ENCODE measurements around the gene CBLN3.
A peak's percentile ranks its signal among the peaks of the same experiment; 100 is the strongest.
"Not testable (repeated sequence)": the region's sequence is repeated elsewhere in the genome, so short reads cannot be mapped to it uniquely, and the experiment has no call there.

CBLN3 gene

DNA sequence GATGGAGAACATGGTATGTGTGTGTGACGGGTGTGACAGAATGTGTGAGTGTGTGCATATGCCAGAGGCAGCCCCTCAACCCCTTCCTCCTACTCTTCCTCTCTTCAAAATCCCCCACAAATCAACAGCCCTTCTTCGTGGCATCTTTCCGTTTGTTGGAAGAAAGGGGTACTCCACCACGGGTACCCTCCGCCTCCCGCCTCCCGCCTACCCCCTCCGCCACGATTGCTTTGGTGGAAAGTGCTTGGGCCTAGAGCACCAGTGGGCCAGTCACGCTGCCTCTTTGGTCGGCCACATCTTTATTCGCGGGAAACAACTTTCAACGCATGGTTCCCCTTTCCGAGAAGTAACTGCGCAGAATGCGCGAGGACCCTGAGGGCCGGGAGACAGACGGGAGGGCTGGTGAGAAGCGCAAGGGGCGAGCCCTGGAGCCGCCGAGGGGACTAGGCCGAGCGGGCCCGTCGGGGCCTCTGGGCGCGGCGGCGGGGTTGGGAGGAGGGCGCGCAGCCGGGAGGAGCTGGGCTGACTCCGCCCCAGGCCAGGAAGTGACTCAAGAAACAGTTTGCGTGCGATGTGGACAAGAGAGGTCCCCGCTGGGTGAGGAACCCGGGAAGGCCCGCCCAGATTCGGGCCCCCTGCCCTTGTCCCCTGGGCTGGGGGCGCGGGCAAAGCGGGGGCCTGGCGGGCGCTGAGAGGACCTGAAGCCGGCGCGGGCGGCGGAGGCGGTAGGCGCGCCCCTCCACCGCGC is at the start of gene CBLN3, which contains the start of gene KHNYN:
TSS of gene CBLN3 (minus strand) at position 274 of the 748 bp plus-strand sequence. CDS start 614 bp downstream, outside the sequence.
TSS of gene KHNYN (plus strand) at position 560 of the 748 bp plus-strand sequence. CDS start 777 bp downstream, outside the sequence.
- DNase-seq (ENCODE audit: low spot score), result peak; percentile 91

DNA sequence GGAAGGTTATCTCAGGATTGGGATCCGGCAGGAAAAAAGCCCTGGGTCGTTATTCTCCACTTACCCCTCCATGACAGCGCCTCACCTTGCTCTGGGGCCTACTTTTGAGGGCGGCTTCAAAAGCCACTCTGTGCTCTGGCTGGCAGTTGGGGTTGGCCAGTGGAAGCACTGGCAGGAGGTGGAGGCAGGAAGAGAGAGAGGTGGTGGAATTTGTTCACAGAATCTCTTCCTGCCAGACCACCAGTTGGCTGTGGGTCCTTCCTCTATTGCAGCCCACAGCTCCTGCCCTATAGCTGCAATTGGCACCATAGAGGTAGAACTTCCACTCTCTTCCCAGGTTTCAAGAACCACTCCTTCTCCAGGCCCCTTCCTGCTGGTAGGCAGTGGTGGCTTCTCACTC is 45.8 kb upstream of the CBLN3 start:
- DNase-seq (ENCODE audit: low spot score), result no peak

DNA sequence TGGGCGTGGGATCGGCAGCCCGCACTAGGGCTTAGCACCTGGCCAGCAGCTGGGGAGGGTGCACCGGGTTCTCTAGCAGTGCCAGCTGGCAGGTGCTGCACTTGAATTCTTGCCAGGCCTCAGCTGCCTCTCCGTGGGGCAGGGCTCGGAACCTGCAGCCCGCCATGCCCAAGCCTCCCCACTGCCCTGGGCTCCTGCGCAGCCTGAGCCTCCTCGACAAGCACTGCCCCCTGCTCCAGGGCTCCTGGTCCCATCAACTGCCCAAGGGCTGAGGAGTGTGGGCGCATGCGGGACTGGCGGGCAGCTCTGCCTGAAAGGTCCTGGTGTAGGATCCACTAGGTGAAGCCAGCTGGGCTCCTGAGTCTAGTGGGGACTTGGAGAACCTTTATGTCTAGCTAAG is 43.7 kb upstream of the CBLN3 start:
- DNase-seq (ENCODE audit: low spot score), result no peak

DNA sequence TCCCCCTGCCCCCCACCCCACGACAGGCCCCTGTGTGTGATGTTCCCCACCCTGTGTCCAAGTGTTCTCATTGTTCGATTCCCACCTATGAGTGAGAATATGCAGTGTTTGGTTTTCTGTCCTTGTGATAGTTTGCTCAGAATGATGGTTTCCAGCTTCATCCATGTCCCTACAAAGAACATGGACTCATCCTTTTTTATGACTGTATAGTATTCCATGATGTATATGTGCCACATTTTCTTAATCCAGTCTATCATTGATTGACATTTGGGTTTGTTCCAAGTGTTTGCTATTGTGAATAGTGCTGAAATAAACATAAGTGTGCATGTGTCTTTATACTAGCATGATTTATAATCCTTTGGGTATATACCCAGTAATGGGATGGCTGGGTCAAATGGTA is 41.0 kb upstream of the CBLN3 start:
- DNase-seq (ENCODE audit: low spot score), result not testable (repeated sequence)

DNA sequence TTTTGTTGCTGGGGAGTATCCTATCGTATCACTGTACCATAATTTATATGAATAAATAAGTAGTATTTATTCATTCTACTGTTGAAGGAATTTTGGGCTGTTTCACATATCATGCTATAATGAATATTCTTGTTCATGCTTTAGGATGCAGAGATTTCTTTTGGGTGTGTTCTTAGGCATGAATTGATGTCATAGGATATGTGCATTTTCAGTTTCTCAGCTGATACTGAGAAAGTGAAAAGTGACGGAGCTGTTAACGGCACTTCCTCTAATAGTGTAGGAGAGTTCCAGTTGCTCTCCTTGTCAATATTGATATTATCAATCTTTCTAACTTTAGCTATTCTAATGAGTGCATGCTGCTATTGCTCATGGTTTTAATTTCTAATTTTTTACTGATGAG is 36.3 kb upstream of the CBLN3 start:
- DNase-seq (ENCODE audit: low spot score), result no peak

DNA sequence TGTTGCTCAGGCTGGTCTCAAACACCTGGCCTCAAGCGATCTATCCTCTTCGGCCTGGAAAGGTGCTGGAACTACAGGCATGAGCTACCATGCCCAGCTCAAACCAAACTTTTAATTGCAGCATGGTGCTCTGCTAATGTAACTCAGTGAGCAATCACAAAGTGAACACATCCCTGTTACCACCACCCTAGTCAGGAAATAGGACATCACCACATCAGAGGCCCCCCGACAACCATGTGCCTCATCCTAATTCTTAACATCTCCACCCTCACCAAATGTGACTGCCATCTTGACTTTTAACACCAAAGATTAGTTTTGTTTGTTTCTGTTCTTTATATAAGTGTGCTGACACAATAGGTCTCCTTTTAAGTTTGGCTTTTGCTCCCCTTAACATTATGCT is 35.9 kb upstream of the CBLN3 start:
- DNase-seq (ENCODE audit: low spot score), result no peak

DNA sequence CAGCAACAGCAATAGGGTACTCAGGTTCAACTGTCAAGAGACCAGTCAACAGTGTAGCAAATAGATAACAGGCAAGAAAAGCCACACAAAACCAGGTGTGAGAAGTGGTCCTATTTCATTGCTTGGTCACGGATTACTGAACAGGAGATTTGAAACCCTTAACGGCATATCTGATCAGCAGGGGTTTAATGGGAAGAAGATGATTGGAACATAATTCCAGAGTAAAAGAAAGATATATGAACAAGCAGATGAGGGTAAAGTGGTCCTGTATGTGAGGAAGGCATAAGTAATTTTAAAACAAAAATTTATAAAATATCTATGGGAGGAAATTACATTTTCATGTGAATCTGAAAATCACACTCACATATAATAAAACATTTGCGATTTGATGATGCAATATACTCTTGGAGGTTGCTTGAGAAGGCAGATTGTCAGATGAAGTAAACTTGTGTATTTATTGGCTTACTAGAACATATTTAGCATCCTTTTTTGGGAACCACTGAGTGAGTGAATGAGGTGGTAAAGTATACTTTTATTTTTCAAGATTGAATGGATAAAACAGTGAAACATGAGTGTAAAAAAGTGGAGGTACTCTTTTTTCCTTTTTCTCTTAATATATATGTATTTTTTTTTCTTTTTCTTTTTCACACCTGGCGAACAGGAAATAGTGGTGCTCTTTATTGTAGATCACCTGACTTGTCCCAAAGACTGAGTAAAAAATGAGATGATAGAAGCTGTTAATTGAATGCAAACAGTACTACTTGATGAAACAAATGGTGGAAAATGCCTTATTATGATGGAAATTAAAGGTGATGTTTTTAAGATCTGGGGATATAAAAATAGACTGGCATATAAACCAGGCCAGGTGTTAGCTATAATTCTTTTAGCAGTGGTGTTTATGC is 34.7 kb upstream of the CBLN3 start:
- DNase-seq (ENCODE audit: low spot score), result no peak

DNA sequence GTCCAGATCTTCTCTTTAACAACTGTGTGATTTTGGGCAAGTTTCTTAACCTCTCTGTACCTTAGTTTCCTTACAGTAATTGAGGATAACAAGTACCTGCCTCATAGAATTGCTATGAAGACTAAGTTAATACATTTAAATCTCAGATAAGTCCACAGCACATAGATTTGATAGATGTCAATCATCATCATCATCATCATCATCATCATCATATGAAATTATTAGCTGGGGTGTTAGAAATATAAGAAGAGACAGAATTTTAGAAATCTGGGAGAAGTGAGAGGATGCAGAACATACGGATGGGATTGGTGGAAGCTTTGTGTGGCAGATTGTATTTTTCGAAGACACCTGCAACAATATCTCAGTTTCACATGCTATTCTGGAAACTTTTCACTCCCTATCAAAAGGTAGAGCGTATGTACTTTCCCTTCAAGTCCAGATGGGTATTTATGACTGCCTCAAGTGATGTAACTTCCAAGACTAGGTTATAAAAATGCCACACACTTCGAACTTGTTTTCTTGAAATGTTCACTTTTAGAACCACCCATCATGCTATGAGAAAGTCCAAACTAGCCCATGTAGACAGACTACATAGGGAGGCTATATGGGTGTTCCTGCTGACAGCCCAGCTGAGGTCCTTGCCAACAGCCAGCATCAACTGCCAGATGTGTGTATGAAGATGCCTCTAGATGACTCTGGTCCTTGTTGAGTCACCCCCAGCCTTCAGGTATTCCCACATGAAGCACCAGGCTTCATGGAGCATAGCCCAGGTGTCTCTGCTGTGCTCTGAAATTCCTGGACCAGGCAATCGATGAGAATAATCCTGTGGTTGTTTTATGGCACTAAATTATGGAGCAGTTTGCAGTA is 33.8 kb upstream of the CBLN3 start:
- no peak for DNase-seq (ENCODE audit: low spot score)

DNA sequence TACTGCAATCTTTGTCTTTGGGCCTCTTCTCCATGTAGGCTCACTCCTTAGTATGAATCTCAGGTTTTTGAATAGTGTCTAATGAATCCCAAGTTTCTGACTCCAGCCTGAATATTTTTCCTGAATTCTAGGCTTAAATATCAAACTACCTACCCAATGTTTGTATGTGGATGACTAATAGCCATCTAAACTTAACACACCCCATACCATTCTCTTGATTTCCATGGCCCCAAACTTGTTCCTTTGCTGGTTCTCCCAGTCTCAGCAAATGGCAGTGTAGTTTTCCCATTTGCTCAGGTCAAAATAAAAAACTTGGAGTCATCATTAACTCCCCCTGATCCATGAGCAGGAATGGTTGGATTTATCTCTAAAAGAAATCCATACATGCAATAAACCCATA is 31.9 kb upstream of the CBLN3 start:
- DNase-seq (ENCODE audit: low spot score), result no peak

DNA sequence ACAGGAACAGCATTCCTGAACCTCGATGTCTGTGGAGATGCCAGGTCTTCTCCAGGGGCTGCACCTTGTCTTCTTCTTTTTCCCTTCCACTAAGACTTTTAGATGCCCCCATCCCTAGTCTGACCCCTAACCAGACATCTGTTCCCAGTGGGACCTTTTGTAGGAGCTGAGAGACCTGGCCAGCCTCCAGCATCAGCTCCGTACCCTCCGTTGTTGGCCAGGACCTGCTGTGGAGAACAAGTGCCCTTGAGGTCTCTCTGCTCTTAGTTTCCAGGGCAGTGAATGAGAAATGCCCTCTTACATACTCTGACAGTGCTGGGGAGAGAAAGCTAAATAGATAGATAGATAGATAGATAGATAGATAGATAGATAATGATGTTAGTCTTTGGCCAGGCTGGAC is 29.9 kb upstream of the CBLN3 start:
- DNase-seq (ENCODE audit: low spot score), result no peak

DNA sequence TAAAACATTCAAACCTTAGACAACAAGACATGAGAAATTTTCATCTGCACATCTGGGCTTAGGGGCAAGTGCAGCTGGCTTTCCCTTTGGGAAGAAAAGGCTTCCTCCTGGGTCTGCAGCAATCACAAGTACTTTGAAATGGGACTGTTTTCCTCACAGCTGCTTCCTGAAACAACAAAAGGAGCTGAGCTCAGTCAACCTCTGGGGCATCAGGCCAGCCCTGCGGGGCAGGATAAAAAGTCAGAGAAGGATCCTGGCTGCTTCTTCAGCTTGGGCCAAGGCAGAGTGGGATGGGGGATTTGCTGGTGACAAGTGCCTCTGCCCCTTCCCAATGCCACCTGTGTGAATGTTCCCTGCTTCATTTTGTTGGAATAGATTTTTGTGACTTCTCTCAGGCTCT is 29.3 kb upstream of the CBLN3 start:
- no peak for DNase-seq (ENCODE audit: low spot score)

DNA sequence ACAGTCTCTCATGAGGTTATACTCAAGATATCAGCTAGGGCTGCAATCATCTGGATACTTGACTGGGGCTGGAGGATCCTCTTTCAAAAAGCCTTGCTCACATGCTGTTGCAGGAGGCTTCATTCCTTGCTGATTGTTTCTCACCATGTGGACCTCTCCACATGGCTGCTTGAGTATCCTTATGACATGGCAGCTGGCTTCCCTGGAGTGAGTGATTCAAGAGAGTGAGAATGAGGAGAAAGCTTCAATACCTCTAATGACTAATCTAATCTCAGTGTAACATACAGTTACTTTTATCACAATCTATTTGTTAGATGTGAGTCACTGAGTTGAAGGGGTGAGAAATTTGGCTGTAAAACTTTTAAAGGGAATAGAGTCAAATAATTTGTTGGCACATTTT is 27.5 kb upstream of the CBLN3 start:
- DNase-seq (ENCODE audit: low spot score), result no peak

DNA sequence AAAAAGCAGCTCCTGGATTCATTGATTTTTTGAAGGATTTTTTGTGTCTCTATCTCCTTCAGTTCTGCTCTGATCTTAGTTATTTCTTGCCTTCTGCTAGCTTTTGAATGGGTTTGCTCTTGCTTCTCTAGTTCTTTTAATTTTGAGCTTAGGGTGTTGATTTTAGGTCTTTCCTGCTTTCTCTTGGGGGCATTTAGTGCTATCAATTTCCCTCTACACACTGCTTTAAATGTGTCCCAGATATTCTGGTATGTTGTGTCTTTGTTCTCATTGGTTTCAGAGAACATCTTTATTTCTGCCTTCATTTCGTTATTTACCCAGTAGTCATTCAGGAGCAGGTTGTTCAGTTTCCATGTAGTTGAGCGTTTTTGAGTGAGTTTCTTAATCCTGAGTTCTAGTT is 21.4 kb upstream of the CBLN3 start:
- DNase-seq (ENCODE audit: low spot score), result not testable (repeated sequence)

DNA sequence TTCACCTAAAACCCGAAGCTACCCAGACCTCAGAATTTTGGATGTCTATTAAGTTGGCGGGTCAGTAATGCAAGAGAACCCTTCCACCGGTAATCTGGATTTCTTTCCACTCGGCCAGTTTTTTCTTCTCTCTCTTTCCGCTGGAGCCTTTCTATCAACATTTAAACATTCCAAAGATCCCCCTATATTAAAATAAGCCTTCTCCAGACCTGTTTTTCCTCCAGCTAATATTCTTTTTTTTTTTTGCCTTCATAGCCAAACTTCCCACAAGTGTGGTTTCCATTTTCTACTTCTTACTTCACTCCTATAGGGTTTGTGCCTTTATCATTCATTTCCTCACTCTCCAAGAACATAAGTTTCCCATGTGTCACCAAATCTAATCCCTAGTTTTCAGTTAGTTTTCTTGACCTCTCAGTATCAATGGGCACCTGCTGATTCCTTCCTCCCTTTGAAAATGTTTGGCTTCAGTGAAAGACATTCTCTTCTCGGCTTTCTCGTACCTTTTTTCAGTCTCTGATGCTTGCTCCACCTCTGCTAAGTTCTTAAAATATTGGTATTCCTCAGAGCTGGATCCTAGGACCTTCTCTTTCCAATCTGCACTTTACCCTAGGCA is 13.7 kb upstream of the CBLN3 start:
- DNase-seq (ENCODE audit: low spot score), result no peak

DNA sequence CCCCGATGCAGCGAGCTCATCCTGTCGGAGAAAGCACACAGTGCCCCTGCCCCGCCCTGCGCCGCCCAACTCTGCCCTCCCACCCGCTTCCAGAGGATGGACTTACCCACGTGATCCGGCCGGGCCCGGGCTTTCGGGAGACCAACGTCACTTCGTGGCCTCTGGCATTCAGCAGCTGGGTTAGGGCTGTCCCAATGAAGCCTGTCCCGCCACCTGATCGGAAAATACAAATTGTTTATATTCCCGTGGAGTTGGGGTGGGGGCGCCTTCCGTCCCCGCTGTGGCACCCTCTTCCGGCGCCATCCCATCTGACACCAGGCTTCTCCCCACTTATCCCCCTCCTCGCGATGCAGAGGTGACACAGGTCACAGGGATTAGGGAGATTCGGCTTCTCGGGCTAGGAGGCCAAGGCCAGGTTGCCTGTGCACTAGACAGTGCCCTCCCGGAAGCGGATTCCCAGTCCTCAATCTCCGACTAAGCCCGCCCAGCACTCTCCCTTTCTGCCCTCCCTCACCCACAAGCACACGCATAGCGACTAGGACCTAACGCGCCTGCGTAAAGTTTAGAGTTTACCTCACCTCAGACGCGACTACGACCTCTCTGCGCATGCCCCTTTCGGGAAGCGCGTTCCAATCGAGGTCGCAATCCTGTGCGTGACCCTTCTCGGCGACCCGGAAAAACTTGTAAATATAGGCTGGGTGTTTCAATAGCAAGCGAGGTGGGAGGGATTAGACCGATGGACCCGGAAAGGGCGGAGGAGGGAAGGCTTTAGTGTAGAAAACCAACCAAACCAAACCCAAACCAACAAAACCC is 13.0 kb upstream of the CBLN3 start, which contains the start of gene SDR39U1:
TSS of gene SDR39U1 (minus strand) at position 537 of the 813 bp plus-strand sequence. CDS start at position 530, 7 bp downstream.
- DNase-seq (ENCODE audit: low spot score), result peak; percentile 99

DNA sequence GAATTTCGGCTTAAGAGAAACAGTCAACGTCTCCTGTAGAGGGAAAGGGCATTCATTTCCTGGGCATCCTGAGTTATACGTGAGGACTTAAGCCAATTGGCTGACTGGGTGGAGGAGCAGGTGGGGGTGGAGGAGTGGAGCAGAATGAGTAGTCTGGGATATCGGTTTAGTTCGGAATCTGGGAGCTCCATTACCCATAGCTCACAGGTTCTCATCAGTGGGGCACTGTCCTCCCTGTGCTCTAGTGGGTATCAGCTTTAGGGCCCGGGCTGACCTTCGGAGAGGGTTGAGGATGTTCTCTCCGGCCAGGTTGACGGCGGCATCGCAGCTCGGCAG is 12.4 kb upstream of the CBLN3 start:
- DNase-seq (ENCODE audit: low spot score), result no peak

DNA sequence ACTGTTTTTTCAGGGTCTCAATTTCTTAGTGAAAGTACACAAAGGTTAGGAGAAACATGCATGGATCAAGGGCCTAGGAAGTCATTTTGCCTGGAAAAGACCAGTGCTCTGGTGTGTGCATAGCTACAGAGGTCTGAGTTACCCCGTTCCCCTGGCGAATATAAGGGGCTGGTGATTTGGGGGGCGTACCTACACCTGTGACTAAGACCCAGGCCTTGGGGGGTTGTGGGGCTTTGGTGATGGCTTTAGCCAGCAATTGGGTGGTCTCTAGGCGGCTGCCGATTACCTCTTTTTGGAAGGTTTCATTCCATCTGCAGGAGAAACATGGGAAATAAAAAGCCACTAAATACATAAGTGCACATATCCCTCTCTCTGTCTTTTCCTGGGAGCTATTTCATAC is 12.0 kb upstream of the CBLN3 start:
- DNase-seq (ENCODE audit: low spot score), result no peak

DNA sequence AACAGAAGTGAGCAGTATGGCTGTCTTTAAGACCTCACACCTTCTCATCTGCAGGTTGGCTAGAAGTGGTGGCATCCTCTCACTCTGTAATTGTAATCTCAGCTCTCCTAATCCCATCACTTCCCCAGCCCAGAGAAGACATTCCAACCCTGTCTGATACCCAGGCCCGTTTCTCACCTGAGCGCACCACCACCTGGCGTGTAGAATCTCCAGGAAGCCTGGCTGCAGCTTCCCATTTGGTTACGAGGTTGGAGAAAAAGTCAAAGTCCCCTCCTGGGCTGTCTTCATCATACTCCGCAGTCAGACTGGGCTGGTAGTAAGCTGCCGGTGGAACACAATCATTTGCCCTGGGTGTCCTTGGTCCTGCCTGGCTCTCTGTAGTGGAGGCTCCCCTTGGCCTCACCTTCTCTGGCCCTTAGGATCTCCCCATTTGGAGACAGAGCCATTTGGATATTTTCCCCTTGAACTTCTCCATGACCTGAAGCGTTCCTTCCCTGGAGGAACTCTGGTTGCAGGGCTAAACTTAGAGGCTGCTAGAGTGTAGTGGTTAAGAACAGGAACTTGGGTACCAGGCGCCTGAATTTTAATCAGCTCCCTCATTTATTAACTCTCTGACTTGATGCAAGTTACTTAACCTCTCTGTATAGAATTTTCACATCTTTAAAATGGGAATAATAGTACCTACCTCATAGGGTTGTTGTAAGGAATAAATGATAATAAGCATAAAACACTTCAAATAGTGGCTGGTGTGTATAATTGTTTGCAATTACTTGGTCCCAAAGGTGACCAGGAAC is 11.3 kb upstream of the CBLN3 start:
- DNase-seq (ENCODE audit: low spot score), result no peak

DNA sequence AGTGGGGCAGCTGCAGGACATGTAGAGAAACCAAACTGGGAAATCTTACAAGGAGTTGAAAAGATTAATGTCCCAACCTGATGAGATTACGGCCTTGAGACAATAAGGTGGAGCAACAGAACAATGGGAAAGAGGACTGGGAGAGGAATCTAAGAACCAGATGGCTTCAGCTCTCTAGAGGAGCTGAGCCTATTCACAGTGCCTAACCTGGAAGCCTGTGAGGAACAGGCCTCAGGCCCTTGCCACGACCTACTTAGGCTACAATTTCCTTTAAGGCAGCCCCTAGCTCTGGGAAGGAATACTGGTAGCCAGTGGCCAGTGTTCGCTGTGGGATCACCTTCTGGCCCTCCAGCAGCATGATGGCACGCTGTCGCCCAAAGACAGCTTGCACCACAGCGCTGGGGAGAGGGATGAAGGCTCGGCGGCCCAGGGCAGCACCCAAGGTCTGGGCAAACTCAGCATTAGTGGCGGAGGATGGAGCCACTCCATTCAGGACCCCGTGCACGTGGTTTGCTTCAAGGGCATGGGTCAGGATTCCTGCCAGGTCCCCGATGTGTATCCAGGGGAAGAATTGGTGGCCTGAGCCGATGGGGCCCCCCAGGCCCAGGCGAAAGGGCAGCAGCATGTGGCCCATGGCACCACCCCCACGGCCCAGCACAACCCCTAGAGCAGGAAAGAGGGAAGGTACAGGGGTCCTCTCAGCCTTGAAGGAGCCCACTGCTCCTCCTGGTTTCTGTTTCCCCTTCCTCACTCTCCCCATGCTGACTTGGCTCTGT is 10.6 kb upstream of the CBLN3 start:
- no peak for DNase-seq (ENCODE audit: low spot score)

All from CD4-positive, alpha-beta T cell treated with Interleukin-15 for 4 hours (primary cell).